K562 (cell line): Measurements from ENCODE around the gene TMEM121B. TPM values are rescaled to one million over a fixed set of nuclear protein-coding genes. Genes with fewer than 3 reads are reported as not detected.

ENCODE experiments used
- ATAC-seq: fragments of 200-7000 bp; cut with Tn5 transposase; 3 replicates; pipeline ENCODE4 v1.9.1; 2020; ENCODE audit warnings: moderate library complexity
- BruUV-seq: library from RNA; stranded (reverse); fragments of 400-500 nt; replicated peaks from 2 replicates; lab custom pipeline; 2021; lab: Mats Ljungman, UMichigan
- CTCF ChIA-PET: fragments of 300-600 bp; formaldehyde crosslinking; extraction: SDS; loops from one replicate; lab custom pipeline; 2021; ENCODE audit warnings: low intra/inter-chr PET ratio; lab: Yijun Ruan, JAX
- POLR2A ChIA-PET: fragments of 300-600, 350-650 bp; sonication (Branson Sonifier 250); formaldehyde crosslinking; extraction: SDS; loops from one replicate; lab custom pipeline; 2021; ENCODE audit warnings: antibody characterized with exemption, inconsistent platforms; lab: Yijun Ruan, JAX
- DNase-seq, 4 experiments: peaks; one replicate each; pipeline versions ENCODE4 v3.0.0 to v3.0.0-alpha.2; 2011 to 2018; ENCODE audit warnings: low spot score in 3 of 4, mixed read lengths in 3 of 4; ENCODE audit errors: extremely low read depth in 1 of 4
- FAIRE-seq: peaks from 2 replicates; lab custom pipeline; 2011; peaks lifted over from hg19 to GRCh38; lab: Jason Lieb, UNC
- H2AFZ ChIP-seq: 2 replicates; pipeline ENCODE4 v1.6.0; 2011; ENCODE audit warnings: low read depth, low read length, control low read depth, inconsistent platforms
- H3K27ac ChIP-seq: fragments of 200-600 bp; 3 replicates; pipeline ENCODE4 v1.8.0; 2011; ENCODE audit warnings: low read depth, mild to moderate bottlenecking, control low read depth, inconsistent platforms, low read length, moderate library complexity, mixed read lengths; ENCODE audit errors: extremely low read depth
- H3K27me3 ChIP-seq, 2 experiments: fragments of 300-600 bp in 1 of 2; 2 replicates in 1 of 2; 3 replicates in 1 of 2; pipeline versions ENCODE4 v1.6.0 to v1.8.0; 2011; ENCODE audit warnings: inconsistent platforms in 2 of 2, low read length in 2 of 2, mild to moderate bottlenecking in 1 of 2, mixed read lengths in 1 of 2, moderate library complexity in 1 of 2; ENCODE audit not compliant: control insufficient read depth in 2 of 2, insufficient read depth in 2 of 2
- H3K36me3 ChIP-seq: fragments of 300-600 bp; 3 replicates; pipeline ENCODE4 v1.8.0; 2011; ENCODE audit warnings: mild to moderate bottlenecking, low read length, inconsistent platforms; ENCODE audit not compliant: control insufficient read depth, insufficient read depth
- H3K4me1 ChIP-seq, 2 experiments: fragments of 200-600 bp in 1 of 2; replicated peaks in 1 of 2; 2 replicates in 1 of 2; 3 replicates in 1 of 2; pipeline versions ENCODE4 v1.5.1 to v1.8.0; 2011; ENCODE audit warnings: inconsistent platforms in 2 of 2, low read length in 2 of 2, mild to moderate bottlenecking in 1 of 2, mixed read lengths in 1 of 2, moderate library complexity in 1 of 2; ENCODE audit not compliant: control insufficient read depth in 2 of 2, insufficient read depth in 2 of 2
- H3K4me2 ChIP-seq: 2 replicates; pipeline ENCODE4 v1.6.1; 2011; ENCODE audit warnings: low read length, control low read depth, inconsistent platforms, mixed read lengths; ENCODE audit not compliant: insufficient read depth
- H3K4me3 ChIP-seq: fragments of 200-600 bp; sonication (generic), shearing (Covaris generic); 2 replicates; pipeline ENCODE4 v1.5.1; 2016; ENCODE audit warnings: control low read depth, inconsistent platforms
- H3K79me2 ChIP-seq: fragments of 200-600 bp; 3 replicates; pipeline ENCODE4 v1.8.0; 2011; ENCODE audit warnings: low read length, inconsistent platforms; ENCODE audit not compliant: control insufficient read depth, insufficient read depth
- H3K9ac ChIP-seq, 2 experiments: 2 replicates each; pipeline versions ENCODE4 v1.6.0 to v1.6.1; 2011; ENCODE audit warnings: low read depth in 2 of 2, low read length in 2 of 2, control low read depth in 1 of 2, inconsistent platforms in 1 of 2, mild to moderate bottlenecking in 1 of 2, mixed read lengths in 1 of 2; ENCODE audit not compliant: insufficient read depth in 1 of 2
- H3K9me1 ChIP-seq: one replicate; pipeline ENCODE4 v1.6.0; 2011; ENCODE audit warnings: inconsistent platforms, mild to moderate bottlenecking, low read length, moderate library complexity; ENCODE audit not compliant: control insufficient read depth, insufficient read depth
- H3K9me3 ChIP-seq: replicated peaks from 2 replicates; pipeline ENCODE4 v1.5.1; 2011; ENCODE audit warnings: low read depth, low read length, inconsistent platforms; ENCODE audit not compliant: control insufficient read depth, insufficient read depth
- H4K20me1 ChIP-seq: replicated peaks from 2 replicates; pipeline ENCODE4 v1.6.1; 2011; ENCODE audit warnings: low read length, inconsistent platforms, mixed read lengths; ENCODE audit not compliant: control insufficient read depth, insufficient read depth
- CTCF ChIP-seq, 3 experiments: IDR thresholded peaks in 2 of 3; conservative IDR thresholded peaks in 1 of 3; 2 replicates each; pipeline ENCODE4 v1.5.1; 2011 to 2012; ENCODE audit warnings: low read length in 3 of 3, mild to moderate bottlenecking in 3 of 3, control low read depth in 2 of 3, improper control_type of control experiment in 1 of 3, inconsistent platforms in 1 of 3, low read depth in 1 of 3, mixed read lengths in 1 of 3, moderate library complexity in 1 of 3; ENCODE audit not compliant: insufficient read depth in 2 of 3
- CTCFL ChIP-seq: IDR thresholded peaks from 2 replicates; pipeline ENCODE4 v1.6.1; 2011; ENCODE audit warnings: borderline replicate concordance, low read depth, mild to moderate bottlenecking, moderate library complexity, low read length; ENCODE audit not compliant: insufficient read depth, poor library complexity, severe bottlenecking
- JUNB ChIP-seq: fragments of 450-650 bp; formaldehyde crosslinking; conservative IDR thresholded peaks from 2 replicates; pipeline ENCODE4 v1.4.0; 2020; ENCODE audit warnings: mild to moderate bottlenecking
- NCOA6 ChIP-seq: fragments of 450-650 bp; IDR thresholded peaks from 2 replicates; pipeline ENCODE4 v1.6.1; 2017; ENCODE audit warnings: mild to moderate bottlenecking
- RBM25 ChIP-seq: fragments of 200-400 bp; formaldehyde crosslinking; IDR thresholded peaks from 2 replicates; pipeline ENCODE4 v1.6.1; 2018; ENCODE audit warnings: low read length, low read depth, moderate library complexity; ENCODE audit not compliant: severe bottlenecking
- TAF9B ChIP-seq: fragments of 450-650 bp; IDR thresholded peaks from 2 replicates; pipeline ENCODE4 v1.6.1; 2018; ENCODE audit warnings: mild to moderate bottlenecking; ENCODE audit not compliant: partially characterized antibody
- ZC3H11A ChIP-seq: IDR thresholded peaks from 2 replicates; pipeline ENCODE4 v1.6.1; 2012; ENCODE audit warnings: low read depth, low read length, improper control_type of control experiment
- WGBS: fragments of 100-300 bp; shearing (Covaris generic); methylation state at CpG from one replicate; pipeline ENCODE4 v1.1.6; 2016; ENCODE audit warnings: low coverage, mixed read lengths; ENCODE audit not compliant: insufficient coverage; ENCODE audit errors: missing lambda C conversion rate; 5-methylcytosine and 5-hydroxymethylcytosine counted together
- in situ Hi-C: fragments of 300-500 bp; cut with MboI; formaldehyde crosslinking; loops from 4 replicates; pipeline ENCODE4 v1.15.0; 2018; ENCODE audit warnings: inconsistent platforms, mixed read lengths
- intact Hi-C: fragments of 100-400 bp; cut with micrococcal nuclease; formaldehyde crosslinking; loops from 2 replicates; pipeline ENCODE4 v1.14.2; 2022
- polyA plus RNA-seq, 8 experiments: library from polyadenylated mRNA; depleted of rRNA in 4 of 8; stranded (reverse) in 5 of 8; unstranded in 3 of 8; fragments of >200 nt; fragmentation: Nextera tagmentation in 2 of 8; fragmentation: Illumina TruSeq in 1 of 8; extraction: Ambion mirVana in 2 of 8; extraction: Trizol in 1 of 8; gene quantifications; 2 replicates each; pipeline versions ENCODE4 v1.2.1 to v1.2.3, GENCODE V29; 2011 to 2014; ENCODE audit warnings: inconsistent platforms in 1 of 8, missing spikeins in 1 of 8
- total RNA-seq, 7 experiments: library from RNA; depleted of rRNA in 6 of 7; stranded (reverse); fragments of >200 nt in 6 of 7; fragmentation: Illumina TruSeq in 2 of 7; extraction: Trizol in 2 of 7; gene quantifications; 2 replicates each; pipeline versions ENCODE4 v1.2.1 to v1.2.3, GENCODE V29; 2011 to 2021; ENCODE audit warnings: low replicate concordance in 1 of 7
- TF ChIP-seq, protein P1 (sequence below): fragments of 450-650 bp; IDR thresholded peaks from one replicate; pipeline ENCODE4 v1.6.1; 2018; ENCODE audit warnings: mild to moderate bottlenecking, moderate library complexity; ENCODE audit not compliant: partially characterized antibody

TMEM121B gene
- total and polyA plus RNA-seq, 9 of the 15 experiments (the other 6 are each of a cell fraction or from before 2014, with no cell fraction given): 0.03 to 0.07 (median 0.03) TPM; not detected in 6

GRCh38 chr22:17096071-17096470 lies 25.1 kb downstream of the TMEM121B start:
- DNase-seq: no peak
- H3K9ac ChIP-seq: no peak overlapping the region
- no peak for FAIRE-seq
- peaks cover under 1% of the 10 kb centered on the region; the same call in 1 of the 2 replicates for H4K20me1 ChIP-seq
- intact Hi-C loops (no loop called here), in situ Hi-C loops (no loop called here)
- no peaks in the 10 kb centered on the region for H3K27me3 ChIP-seq
- TF ChIP-seq TAF9B (no peak), RBM25 (peak; percentile 77)
- H3K4me2 ChIP-seq: no peak overlapping the region
- ChIA-PET POLR2A (interaction anchor here (0.5 kb wide), 1 partner anchor 25 kb away, joined by 3 read pairs; no protein-coding TSS in a partner anchor), CTCF (no interaction called here)
- H3K27ac ChIP-seq: no peak overlapping the region
- peaks cover 5 to 8% of the 10 kb centered on the region in 2 experiments; a peak in 4 of 5 replicates for H3K4me1 ChIP-seq
- no TSS peak for BruUV-seq
- H3K36me3 ChIP-seq: peaks cover 30% of the 10 kb centered on the region; the same call in 1 of the 3 replicates
- H3K79me2 ChIP-seq: no peaks in the 10 kb centered on the region
- WGBS: 90% methylated on average over 7 of the region's 7 CpGs
- H2AFZ ChIP-seq: no peak overlapping the region
- no peak overlapping the region for H3K4me3 ChIP-seq
- no peak for ATAC-seq
- H3K9me3 ChIP-seq: no peaks in the 10 kb centered on the region
- no peaks in the 10 kb centered on the region for H3K9me1 ChIP-seq

DNA sequence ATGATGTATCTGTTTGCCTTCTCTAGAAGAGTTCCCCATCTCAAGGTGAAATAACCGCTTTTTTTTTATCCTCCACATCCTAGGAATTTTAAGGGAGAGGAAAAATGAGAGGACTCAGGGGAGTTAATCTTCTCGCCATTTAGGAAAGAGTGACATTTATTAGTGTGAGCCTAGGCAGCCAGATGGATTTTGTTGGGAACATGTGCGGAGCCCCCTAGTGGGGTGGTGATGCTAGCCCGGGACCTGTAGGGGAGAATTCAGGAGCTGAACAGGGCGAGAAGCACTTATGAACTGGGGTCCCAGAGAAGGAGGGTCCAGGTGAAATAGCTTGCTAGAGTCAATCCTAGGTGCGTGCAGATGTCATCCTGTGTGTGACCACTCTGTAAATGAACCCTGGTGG lies 25.6 kb downstream of the TMEM121B start:
- H3K9me1 ChIP-seq: no peaks in the 10 kb centered on the region
- H3K4me3 ChIP-seq: no peak overlapping the region
- H2AFZ ChIP-seq: no peak overlapping the region
- peak; percentile 32 for FAIRE-seq
- no peak overlapping the region for H3K9ac ChIP-seq
- no peaks in the 10 kb centered on the region for H3K9me3 ChIP-seq
- peaks cover 25% of the 10 kb centered on the region; the same call in 1 of the 3 replicates for H3K36me3 ChIP-seq
- BruUV-seq: no TSS peak
- H3K4me2 ChIP-seq: no peak overlapping the region
- ATAC-seq: peak; percentile 77
- CTCF ChIA-PET: no interaction called here
- in situ Hi-C loops: no loop called here
- intact Hi-C loops: no loop called here
- H3K4me1 ChIP-seq: peaks cover 5 to 8% of the 10 kb centered on the region in 2 experiments; a peak in 4 of 5 replicates
- 66% methylated on average over 6 of the region's 6 CpGs for WGBS
- H3K79me2 ChIP-seq: no peaks in the 10 kb centered on the region
- H3K27me3 ChIP-seq: no peaks in the 10 kb centered on the region
- H3K27ac ChIP-seq: no peak overlapping the region
- peaks cover 3% of the 10 kb centered on the region; the same call in 1 of the 2 replicates for H4K20me1 ChIP-seq
- DNase-seq: peak in 3 of 4 experiments; percentile 31 to 57 (median 57)
- POLR2A ChIA-PET: interaction anchor here (0.5 to 0.6 kb wide), 2 partner anchors 25 to 61 kb away, joined by 3 read pairs; no protein-coding TSS in a partner anchor
- TF ChIP-seq CTCF (IDR thresholded peaks at IDR 0.05 in 2 of 3, conservative IDR thresholded peaks at IDR 0.05 in 1 of 3; ENCODE audit: insufficient read depth in 2 of 3, low read depth in 1 of 3, low read length in 3 of 3) (peak; percentile 37 to 51 (median 42); a peak in 3 of 6 replicates), CTCFL (peak; percentile 70), NCOA6 (no peak), ZC3H11A (no peak), JUNB (no peak)
- TF ChIP-seq, protein P1, sequence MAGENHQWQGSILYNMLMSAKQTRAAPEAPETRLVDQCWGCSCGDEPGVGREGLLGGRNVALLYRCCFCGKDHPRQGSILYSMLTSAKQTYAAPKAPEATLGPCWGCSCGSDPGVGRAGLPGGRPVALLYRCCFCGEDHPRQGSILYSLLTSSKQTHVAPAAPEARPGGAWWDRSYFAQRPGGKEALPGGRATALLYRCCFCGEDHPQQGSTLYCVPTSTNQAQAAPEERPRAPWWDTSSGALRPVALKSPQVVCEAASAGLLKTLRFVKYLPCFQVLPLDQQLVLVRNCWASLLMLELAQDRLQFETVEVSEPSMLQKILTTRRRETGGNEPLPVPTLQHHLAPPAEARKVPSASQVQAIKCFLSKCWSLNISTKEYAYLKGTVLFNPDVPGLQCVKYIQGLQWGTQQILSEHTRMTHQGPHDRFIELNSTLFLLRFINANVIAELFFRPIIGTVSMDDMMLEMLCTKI: no peak
